GM21381 (cell line): ENCODE results near the gene PIP4P1.

ENCODE experiments used
- ATAC-seq: cut with Tn5 transposase; IDR thresholded peaks from one replicate; pipeline ENCODE4 v1.9.1; 2021; ENCODE audit warnings: mild to moderate bottlenecking, moderate library complexity; ENCODE audit not compliant: unreplicated experiment

Gene PIP4P1

DNA sequence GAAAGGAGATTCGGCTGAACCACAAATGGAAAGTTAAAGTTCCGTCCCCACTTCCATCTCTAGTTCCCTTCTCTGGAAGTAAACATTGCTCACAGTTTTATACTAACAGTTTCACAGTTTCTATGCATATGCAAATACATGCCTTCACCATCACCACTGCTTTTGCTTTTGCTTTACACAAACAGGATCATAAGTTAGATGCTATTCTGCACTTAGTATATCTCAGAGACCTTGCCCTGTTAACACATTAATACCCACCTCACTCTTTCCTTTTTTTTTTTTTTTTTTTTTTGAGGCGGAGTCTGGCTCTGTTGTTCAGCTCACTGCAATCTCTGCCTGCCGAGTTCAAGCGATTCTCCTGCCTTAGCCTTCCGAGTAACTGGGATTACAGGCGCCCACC, 48.8 kb downstream of the PIP4P1 start:
- ATAC-seq = peak; percentile 58

DNA sequence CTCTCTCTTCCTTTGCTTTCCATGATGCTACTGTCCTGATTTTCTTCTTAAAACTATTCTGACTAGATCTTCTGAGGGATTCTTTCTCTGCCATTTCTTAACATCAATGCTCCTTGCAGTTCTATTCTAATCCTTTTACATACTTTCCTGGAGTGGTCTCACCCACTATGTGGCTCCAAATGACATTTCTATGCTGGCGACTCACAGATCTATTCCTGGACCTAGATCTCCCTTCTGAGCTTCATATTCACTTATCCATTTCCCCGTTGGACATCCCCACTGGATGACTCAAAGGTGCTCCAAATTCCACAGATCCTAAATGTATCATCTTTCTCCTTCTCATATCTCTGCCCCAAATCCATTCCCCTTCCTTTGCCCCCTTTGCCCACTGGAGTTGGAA, 52.0 kb downstream of the PIP4P1 start:
- ATAC-seq = no peak
